Left forelimb (tissue), 1 donor: ENCODE measurements around the gene FSCN2.

Experiments used
- DNase-seq: peaks from one replicate; pipeline ENCODE4 v3.0.0-alpha.2; 2018; ENCODE audit warnings: low spot score

FSCN2 gene

DNA sequence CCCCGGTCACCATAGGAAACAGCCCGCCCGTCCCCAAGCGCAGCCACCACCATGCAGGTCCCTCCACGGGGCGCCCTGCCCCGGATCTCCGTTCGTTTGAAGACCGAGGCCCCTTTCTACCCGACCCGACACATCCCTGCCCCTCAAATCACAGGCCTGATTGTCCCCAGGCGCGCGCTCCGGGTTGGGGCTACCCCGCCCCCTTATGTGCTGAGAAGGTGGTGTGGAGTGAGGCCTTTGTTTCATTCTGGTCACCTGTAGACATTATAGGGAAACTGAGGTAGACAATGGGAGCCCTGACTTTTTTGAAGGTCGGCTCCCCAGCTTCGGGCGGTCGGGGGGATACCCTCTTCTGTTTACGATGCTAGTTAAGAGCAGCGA is 14.8 kb upstream of the FSCN2 start:
- no peak for DNase-seq

DNA sequence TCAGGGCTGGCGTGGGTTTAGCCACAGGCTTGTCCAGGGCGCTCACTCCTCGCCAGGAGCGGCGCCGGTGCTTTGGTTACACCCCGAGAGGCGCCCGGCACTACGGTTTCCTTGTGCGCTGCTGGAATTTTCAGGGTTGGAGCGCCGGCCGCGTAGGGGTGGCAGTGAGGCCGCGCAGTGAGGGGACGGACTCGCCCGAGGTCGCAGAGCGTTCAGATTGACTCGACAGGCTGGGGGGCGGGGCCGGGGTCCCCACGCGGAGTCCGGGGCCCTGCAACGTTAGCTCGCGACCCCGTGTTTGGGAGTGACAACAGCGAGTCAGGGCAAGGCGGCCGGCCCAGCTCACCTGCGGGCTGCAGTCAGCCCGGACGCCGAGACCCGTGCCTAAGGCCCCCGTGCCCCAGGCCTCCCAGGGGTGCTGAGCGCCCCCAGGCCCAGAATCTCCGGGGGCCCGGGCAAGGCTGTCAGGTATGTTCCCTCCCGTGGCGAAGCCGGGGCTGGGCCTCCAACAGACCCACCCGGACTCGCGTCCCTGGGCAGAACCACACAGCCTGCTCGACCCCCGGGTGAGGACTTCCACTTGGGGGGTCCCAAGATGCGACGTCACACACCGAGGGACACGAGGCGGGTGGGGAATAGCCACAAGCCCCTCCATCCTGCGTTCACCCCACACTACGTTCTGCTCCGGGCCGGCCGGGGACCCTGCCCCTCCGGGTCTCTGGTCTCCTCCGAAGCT is 14.3 kb upstream of the FSCN2 start:
- DNase-seq = no peak

DNA sequence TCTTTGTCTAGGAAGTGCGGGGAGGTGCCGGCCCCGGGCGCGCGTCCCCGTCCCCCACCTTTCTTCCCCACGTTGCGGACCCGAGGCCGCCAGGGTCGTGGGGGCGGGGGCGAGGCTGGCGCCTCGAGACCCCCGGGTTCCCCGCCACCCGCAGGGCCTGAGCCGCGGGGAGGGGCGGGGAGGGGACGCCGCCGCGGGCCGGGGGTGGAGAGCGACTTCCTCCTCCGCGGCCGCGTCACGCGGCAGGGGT is 13.8 kb upstream of the FSCN2 start:
- DNase-seq = no peak

DNA sequence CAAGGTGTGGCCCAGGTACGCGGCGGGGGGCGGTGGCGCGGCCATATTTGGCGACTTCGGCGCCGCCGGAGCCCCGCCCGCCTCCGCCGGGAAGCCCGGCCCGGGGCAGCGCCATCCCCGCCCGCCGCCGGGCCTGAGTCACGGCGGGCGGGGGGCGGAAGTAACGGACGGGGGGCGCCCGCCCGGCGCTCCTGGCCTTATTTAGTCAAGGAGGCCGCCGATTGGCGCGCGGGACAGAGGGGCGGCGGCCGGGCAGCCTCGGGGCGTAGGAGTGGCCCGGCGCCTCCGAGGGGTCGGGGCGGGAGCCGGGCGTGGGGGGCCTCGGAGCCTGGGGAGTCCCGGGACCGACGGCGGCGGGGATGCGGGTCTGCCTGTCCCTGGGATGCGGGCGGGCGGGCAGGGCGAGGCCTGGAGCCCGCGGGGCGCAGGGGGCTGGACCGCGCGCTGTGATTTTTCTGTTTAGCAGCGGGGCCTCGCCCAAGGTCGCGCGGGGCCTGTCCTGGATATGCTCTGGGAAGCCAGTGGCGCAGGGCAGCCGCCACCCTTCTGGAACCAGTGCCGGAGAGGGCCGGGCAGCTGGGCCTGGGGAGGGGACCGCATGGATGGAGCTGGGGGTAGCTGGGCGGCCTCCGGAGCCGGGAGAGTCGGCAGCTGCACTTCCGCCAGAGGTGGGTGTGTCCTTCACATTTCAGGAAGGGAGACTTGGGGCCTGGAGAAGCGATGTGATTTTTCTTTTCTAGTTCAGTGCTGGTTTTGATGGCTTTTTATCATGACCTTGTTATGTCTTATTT is 13.2 kb upstream of the FSCN2 start:
- peak; percentile 84 for DNase-seq

DNA sequence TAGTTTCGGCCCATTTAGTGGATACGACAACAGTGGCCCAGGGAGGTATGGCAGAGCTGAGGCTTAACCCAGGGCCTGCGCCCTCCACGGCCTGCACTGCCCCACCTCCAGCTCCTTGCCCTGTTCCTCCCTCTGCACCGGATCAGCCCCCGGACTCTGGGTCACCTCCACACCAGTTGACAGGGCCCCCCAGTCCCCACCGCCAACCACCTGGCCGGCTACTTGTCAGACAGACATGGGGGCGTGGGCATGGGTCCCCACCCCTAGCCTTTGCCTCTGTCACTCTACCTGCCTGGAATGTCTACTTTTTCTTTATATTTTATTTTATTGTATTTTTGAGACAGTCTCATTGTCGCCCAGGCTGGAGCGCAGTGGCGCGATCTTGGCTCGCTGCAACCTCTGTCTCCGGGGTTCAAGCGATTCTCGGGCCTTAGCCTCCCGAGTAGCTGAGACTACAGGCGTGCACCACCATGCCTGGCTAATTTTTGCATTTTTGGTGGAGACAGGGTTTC is 12.6 kb upstream of the FSCN2 start:
- DNase-seq = no peak

DNA sequence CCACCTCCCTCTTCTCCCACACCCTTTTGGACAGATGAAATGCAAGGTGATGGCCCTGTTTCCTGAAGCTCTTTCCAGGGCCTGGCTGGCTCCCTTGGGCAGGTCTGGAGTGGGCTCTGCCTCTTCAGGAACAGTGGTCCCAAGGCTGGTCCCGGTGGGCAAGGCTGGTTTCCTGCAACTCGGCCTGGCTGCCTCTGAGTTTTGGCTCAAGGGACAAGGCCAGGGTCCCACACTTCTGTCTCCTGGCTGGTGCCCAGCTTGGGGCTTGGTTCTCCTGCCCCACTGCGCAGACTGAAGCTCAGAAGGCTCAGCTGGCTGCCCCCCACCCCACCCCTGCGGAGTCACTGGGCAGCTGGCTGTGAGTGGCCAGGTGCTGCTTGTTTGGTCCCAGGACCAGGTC is 11.7 kb upstream of the FSCN2 start:
- no peak for DNase-seq

DNA sequence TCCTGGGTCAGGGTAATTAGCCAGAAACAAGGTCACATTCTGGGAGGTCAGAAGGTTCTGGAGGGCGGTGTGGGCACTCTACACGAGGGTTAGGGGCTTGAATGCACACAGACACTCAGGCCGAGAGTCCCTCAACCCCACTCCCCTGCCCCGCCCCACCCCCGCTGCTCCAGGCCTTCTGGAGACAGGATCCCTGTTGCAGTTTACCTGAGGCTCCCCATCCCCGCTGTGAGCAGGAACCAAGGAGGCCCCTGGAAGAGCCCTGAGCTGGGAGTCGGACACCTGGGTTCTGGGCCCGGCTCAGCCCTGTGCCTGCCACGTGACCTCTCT is 11.2 kb upstream of the FSCN2 start:
- DNase-seq = no peak

DNA sequence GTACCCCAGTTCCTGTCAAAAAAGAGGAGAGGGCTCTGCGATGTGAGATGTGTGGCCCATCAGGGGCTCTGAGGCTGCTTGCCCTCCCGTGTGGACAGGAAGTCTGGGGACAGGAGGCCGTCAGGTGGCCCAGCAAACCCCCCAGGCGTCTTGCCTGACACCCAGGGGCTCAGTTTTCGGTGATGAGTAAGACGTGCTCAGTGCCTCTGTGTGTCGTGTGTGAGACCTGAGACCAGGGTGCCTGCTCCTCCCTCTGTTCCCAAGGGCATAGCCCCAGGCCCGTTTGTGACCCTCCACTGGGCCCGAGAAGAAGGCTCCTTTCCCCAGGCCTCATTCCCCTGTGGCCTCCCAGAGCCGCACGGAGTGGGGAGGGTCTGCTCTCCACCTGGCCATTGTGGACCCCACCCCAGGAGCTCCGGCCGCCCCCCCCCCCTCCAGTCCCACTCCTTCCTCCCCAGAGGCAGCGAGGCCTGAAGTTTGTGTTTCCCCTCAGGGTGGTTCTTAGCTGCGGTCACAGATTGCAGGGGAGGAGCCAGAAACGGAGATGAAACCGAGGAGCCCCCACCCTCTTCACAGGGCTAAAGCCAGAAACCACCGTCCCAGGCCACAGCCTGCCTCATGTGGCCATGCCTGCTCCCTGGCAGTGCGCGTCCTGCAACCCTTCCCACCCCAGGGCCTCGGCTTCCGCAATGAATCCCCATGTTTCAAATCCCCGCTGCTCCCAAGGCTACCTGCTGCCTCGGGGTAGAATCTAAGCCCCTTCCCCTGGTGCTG is 10.7 kb upstream of the FSCN2 start:
- no peak for DNase-seq

DNA sequence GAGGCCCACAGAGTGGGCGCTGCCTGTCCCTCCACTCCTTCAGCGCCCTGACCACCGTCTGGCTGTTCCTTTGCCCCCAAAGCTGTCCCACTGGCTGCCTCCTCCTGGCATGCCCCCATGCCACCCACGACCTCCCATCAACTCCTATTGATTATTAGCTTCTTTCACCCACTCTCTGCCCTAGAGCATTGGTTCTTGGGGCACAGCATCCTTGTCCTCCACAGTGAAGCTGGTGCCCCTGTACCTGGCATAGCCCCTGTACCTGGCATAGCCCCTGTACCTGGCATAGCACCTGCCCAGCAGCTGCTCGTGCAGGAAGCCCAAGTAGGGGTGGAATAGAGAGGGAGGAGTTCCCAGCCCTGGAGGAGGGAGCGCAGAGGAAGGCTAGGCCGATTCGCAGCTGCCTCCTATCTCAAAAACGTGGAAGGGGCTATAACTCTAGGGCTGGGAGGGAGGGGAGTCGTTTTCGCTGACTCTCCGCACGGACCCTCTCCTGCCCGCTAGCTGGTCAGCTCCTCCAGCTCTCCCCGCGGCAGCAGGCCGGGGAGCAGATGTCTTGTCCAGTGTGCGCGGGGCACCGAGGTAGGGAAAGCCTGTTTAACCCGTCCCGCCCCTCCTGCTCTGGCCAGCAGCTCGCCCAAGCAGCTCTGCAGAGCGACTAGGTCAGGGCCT is 9.9 kb upstream of the FSCN2 start:
- DNase-seq = no peak

DNA sequence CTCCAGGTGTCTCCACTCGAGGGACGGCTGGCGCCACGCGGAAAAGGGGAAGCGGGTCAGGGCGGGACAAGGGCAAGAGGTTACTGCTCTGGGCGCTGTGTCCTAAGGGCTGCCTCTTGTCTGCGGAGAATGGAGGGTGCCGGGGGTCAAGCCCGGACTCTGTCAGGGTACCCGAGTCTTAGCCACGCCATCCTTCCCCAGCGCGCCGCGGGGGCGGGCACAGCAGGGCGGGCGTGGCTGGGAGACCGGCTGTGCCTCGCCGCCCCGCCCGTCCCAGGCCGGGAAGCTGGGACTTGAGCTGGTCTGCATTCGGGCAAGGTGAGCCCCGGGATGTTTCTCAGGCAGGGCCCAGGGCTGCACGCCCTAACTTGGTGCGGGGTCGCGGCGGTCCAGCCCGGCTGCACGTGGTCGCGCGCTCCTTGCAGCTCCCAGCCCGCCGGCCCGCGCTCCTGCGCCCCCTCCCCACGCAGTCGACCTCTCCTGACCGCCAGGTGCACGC is 9.3 kb upstream of the FSCN2 start:
- DNase-seq = no peak

DNA sequence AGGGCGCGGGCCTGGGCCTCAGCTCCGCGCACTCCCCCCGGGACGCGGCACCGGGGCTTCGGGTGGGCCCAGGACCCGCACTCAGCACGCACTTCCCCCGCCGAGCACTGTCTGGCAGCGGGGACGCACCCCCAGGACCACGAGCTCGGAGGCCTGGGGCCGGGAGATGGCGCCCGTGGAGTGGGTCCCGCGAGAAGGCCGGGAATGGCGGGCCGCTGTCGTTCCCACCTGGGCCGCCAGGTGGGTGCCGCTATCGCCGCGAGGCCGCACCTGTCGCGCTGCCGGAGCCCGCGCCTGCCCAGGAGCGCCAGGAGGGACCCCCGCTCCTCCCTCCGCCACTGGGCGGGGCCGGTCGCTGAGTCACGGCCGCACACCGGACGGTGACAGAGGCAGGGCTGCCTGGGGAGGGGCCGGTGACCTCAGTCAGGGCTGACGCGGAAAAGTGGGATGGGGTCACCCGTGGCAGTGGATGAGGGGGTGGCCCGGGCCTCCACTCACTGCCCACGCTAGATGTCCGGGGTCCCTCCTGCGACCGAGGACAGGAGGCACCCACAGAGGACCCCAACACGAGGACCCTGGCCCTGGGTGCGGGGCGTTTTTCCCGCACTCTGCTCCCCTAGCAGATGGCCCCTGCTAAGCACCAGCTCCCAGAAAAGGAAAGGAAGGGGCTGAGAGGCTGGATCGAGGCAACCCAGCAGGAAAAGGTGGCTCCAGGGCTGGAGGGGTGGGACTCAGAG is 8.7 kb upstream of the FSCN2 start:
- DNase-seq = no peak

DNA sequence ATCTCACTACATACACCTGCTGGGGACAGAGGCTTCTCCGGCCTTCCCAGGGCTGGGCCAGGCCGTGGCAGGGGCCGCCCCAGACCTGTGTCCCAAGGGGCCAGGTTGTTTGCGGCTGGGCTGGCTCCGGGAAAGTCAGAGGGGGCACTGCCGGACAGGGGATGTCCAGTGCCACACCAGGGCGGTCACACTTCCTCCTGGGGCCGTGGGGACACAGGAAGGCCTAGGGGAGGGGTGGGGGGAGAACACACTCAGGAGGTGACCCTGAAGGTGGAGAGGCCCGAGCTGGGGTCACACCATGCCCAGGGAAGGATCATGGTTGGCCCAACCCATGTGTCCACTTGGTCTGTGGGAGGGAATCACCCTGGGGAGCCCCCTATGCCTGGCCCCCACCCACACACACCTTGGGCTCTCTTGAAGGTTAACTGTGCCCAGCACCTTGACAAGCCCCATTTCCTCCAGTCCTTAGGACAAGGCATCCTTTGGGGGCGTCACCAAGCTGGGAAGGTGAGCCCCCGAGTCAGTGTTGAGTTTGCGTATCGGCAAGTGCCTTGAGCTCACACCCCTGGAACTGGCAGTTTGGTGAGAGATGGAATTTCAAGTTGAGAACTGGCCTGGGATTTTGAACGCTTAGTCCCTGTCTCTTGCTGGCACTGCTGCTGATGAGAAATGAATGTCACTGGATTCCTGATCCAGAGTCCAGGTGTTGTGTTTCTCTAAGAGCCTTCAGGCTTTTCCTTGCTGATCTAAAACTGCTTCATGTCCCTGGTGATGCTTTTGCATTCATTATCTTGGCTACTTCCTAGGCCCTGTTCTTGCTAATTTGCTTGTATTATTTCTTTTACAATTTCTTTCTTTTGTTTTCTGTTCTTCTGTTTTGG is 7.9 kb upstream of the FSCN2 start:
- DNase-seq = no peak

DNA sequence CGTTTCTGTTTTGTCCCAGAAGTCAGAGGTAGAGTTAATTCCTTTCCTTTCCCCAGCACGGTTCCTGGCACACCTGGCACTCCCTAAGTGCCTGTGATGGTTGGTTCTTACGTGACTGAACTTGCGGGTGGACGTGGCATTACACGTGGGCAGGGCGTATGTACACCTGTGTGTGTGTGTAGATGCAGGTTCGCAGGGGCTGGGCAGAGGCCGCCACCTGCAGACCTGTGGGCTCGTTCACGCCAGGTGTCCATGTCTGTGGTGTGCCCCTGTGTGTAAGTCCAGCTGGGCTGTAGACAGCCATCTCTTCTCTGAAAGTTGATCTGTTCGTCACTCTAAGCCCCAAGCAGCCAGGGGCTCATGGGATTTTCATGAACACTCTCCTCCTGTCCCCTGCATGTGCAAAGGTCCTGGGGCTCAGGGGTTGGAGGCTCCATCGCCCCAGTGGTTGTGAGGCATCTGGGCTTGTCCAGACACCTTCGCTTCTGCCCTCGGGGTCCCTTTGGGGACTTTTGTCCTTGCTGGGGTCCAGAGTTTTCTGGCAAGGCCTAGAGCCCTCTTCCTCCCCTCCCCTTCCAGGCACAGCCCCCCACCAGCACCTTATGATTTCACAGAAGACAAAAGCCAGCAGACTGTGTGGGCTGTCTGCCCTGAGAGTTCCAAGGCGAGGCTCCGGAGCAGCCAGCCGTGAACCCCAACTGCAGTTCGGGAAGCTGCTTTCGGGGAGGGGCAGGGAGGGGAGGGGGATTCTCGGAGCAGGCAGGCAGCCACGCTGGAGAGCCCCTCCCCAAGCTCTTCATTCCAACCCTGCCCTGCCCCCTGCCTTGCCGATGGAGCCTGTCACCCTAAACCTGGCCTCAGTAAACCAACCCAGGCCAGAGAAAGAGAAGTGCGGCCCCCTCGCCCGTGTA is 5.4 kb upstream of the FSCN2 start:
- DNase-seq = no peak

DNA sequence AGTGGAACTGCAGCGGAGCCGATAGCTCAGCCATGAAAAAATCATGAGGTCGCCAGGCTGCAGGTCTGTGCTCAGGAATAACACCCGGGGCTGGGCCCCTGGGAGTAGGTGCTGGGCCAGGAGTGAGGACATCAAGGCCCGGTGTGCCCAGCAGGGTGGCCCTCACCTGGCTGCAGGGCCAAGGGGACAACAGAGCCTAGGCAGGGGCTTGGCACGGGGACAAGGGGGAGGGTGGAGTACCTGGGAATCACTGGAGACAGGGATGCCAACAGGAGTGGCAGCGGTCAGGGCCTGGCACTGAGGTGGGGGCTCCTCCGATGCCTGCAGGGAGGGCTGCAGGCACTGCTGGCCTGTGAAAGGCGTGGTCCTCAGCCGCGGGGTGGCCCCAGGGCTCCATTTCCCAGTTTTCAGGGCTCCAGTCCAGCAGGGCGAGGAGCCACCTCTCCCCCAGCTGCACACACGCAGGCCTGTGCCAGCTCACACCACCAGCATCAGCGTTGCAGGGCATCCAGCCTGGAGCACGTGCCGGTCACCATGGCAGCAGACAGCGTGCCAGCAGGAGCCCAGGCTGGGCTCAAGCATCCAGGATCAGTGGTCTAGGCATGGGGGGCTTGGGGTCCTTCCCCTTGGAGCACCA is 4.7 kb upstream of the FSCN2 start:
- DNase-seq = no peak

DNA sequence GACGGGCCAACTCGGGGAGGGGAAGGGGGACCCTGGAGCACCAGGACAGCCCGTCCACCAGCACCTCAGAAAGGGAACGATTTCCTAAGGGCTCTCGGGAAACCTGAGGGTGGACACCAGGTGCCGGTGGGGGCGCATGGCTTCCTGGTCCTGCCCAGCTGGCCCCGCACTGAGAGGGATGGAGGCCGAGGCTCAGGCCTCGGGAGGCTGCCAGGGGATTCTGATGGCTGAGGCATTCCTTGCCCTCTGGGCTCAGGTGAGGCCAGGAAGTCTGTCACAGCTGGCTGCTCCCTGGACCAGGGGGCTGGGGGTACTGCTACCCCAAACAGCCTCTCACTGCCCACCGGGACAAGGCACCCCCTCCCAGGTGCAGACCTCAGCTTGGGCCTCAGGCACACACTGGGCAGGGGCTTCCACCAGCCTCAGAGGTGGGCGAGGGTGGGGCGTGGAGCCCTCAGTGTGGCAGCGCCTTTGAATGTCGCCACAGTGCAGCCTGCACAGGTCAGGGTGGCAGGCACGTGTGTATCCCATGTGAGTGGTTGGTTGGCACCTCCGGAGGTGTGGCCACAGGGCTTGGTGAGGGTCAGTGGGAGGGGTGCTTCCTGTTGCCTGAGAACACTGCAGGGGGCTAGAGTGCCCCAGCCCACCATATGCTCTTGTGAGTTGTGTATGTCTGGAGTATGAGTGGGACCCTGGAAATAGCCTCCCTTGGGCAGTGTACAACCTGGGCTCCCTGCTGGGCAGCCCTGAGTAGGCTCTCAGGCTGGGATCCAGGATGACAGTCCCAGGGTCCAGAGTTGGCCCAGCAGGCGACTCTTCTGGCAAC is 3.9 kb upstream of the FSCN2 start:
- DNase-seq = no peak

DNA sequence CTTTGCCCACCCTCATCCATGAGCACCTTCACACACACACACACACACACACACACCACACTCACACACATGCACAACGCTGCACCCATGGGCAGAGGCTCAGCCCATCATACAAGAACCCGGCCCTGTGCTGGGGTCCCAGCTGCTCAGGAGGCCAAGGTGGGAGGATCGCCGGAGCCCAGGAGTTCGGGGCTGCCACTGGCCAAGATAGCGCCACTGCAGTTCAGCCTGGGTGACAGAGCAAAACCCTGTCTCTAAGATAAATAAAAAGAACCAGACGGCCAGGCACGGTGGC is 3.4 kb upstream of the FSCN2 start:
- no peak for DNase-seq

DNA sequence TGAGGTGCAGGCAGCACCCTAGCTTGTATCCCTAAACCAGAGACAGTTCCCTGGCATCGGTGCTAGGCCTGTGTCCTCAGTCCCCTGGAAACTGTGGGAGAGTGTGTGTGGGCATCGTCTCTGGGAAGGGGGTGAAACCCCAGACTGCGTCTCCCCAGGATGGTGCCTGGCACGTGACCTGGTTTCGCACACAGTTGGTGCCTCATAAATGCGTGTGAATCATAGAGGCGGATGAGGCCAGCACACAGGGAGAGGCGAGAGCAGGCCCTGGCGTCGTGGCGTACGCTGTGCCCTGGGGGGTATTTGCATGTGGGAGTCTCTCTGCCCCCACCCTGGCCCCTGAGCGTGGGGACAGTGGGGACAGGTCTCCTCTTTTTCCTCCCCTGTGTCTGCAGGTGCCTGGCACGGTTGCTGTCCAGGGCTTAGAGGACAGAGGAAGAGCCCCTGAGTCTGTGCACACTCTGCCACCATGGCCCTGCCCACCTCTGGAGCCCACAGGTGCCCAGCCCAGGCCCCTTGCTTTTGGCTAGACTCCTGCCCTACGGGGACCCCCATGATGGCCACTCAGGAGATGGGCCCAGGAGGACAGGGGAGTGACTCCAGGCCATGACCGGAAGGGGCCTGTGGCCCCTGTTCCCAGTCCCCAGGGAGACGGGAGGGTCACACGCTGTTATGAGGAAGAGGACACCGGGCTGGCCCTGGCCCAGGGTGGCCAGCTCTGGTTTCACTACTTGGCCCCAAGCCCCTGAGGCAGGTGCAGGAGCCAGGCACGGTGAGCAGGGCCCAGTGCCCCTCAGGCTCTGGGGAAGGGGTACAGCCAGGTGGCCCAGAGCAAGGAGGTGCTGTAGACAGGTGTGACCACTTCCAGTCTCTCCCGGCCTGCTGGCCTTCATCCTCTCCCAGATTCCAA is 1.3 kb upstream of the FSCN2 start:
- DNase-seq = no peak

DNA sequence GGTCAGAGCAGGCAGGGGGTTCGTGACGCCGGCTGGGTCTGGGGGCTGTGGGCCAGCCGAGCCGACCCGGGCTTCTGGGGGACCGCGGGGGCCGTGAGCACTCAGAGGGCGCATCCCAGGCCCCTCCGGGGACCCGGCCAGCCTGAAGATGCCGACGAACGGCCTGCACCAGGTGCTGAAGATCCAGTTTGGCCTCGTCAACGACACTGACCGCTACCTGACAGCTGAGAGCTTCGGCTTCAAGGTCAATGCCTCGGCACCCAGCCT is 140 bp downstream of the FSCN2 start:
- DNase-seq = no peak
